PC-9 (cell line): ENCODE measurements around the gene ZNF300. TPM values are rescaled to one million over a fixed set of nuclear protein-coding genes. Genes with fewer than 3 reads are reported as not detected.

Source experiments
- Bru-seq: library from RNA; stranded (reverse); fragments of 400-500 nt; gene quantifications from one replicate; lab custom pipeline; 2021; lab: Mats Ljungman, UMichigan
- BruChase-seq, 2 experiments: library from RNA; stranded (reverse); fragments of 400-500 nt; gene quantifications; one replicate each; lab custom pipeline; 2021; lab: Mats Ljungman, UMichigan
- BruUV-seq: library from RNA; stranded (reverse); fragments of 400-500 nt; replicated peaks from 2 replicates; lab custom pipeline; 2021; lab: Mats Ljungman, UMichigan
- CTCF ChIA-PET: fragments of 300-600 bp; sonication (Branson Sonifier 250); formaldehyde crosslinking; loops from one replicate; lab custom pipeline; 2022; ENCODE audit warnings: antibody characterized with exemption; lab: Charles Lee
- POLR2A ChIA-PET: fragments of 300-600 bp; sonication (Branson Sonifier 250); formaldehyde crosslinking; loops from one replicate; lab custom pipeline; 2022; ENCODE audit warnings: antibody characterized with exemption; ENCODE audit not compliant: unreplicated experiment; lab: Charles Lee
- DNase-seq, 2 experiments: peaks; one replicate each; pipeline versions ENCODE4 v3.0.0 to v3.0.0-alpha.2; 2015 to 2022; ENCODE audit warnings: mixed read lengths in 1 of 2
- H2AFZ ChIP-seq: fragments of 200-600 bp; sonication (generic); 2 replicates; pipeline ENCODE4 v1.8.1; 2017; ENCODE audit warnings: antibody characterized with exemption
- H3F3A ChIP-seq: fragments of 200-600 bp; sonication (generic); 2 replicates; pipeline ENCODE4 v1.8.1; 2017; ENCODE audit warnings: antibody characterized with exemption, mild to moderate bottlenecking, low read depth; ENCODE audit not compliant: insufficient read depth
- H3K27ac ChIP-seq: fragments of 200-600 bp; sonication (generic); 2 replicates; pipeline ENCODE4 v1.6.1; 2016; ENCODE audit warnings: mixed run types
- H3K27me3 ChIP-seq: fragments of 200-600 bp; sonication (generic); 2 replicates; pipeline ENCODE4 v1.6.1; 2016; ENCODE audit warnings: low read depth, mixed run types; ENCODE audit not compliant: insufficient read depth
- H3K36me3 ChIP-seq: fragments of 200-600 bp; sonication (generic); 2 replicates; pipeline ENCODE4 v1.6.1; 2016; ENCODE audit warnings: low read depth, mixed run types
- H3K4me1 ChIP-seq: fragments of 200-600 bp; sonication (generic); replicated peaks from 2 replicates; pipeline ENCODE4 v1.6.1; 2016; ENCODE audit warnings: mixed run types; ENCODE audit not compliant: insufficient read depth
- H3K4me2 ChIP-seq: fragments of 200-600 bp; sonication (generic); 2 replicates; pipeline ENCODE4 v1.6.1; 2017; ENCODE audit warnings: mixed run types
- H3K4me3 ChIP-seq: fragments of 200-600 bp; sonication (generic); 2 replicates; pipeline ENCODE4 v1.6.1; 2016; ENCODE audit warnings: mixed run types
- H3K79me2 ChIP-seq: fragments of 200-600 bp; sonication (generic); 2 replicates; pipeline ENCODE4 v1.6.1; 2017; ENCODE audit warnings: low read depth, mixed run types
- H3K9me2 ChIP-seq: fragments of 200-600 bp; sonication (generic); 2 replicates; pipeline ENCODE4 v1.8.1; 2017; ENCODE audit warnings: mild to moderate bottlenecking; ENCODE audit not compliant: insufficient read depth
- H3K9me3 ChIP-seq: fragments of 200-600 bp; sonication (generic); 2 replicates; pipeline ENCODE4 v1.8.1; 2016; ENCODE audit warnings: low read depth; ENCODE audit not compliant: insufficient read depth
- H4K20me1 ChIP-seq: fragments of 200-600 bp; sonication (generic); 2 replicates; pipeline ENCODE4 v1.8.1; 2017; ENCODE audit not compliant: insufficient read depth
- CTCF ChIP-seq: fragments of 200-600 bp; sonication (generic); conservative IDR thresholded peaks from 2 replicates; pipeline ENCODE4 v1.6.1; 2017; ENCODE audit warnings: mixed run types, antibody characterized with exemption, mild to moderate bottlenecking, moderate library complexity
- EZH2 ChIP-seq: fragments of 200-600 bp; sonication (generic); IDR thresholded peaks from 2 replicates; pipeline ENCODE4 v1.8.0; 2017; ENCODE audit warnings: antibody characterized with exemption, low read depth
- intact Hi-C: fragments of 100-400 bp; cut with micrococcal nuclease; formaldehyde crosslinking; loops from one replicate; pipeline ENCODE4 v1.10.0; 2022; ENCODE audit not compliant: unreplicated experiment
- long read RNA-seq: library from polyadenylated mRNA; stranded (forward); transcript quantifications from one replicate; pipeline ENCODE4 v2.0.0, GENCODE V29; 2022
- total RNA-seq: library from RNA; stranded (reverse); gene quantifications from 2 replicates; pipeline ENCODE4 v1.2.3, GENCODE V29; 2021

ZNF300 gene
- total RNA-seq: 3.7 and 4.1 TPM in 2 replicates
- Bru-seq, nascent RNA: percentile 74 among the genes with signal in this experiment
- percentile 64 among the genes with signal in this experiment for BruChase-seq, experiment 1, labeled RNA remaining after a 2-hour chase
- BruChase-seq, experiment 2, labeled RNA remaining after a 6-hour chase: percentile 74 among the genes with signal in this experiment
- long read RNA-seq, full-length matches to known transcripts: 5 of 8 reads
- long read RNA-seq, partial matches to known transcripts: 1 of 8 reads
- long read RNA-seq, other reads (novel, unspliced or antisense): 2 of 8 reads

GRCh38 chr5:150904479-150905311 is at the start of gene ZNF300:
Gene ZNF300, minus strand, starts transcription at chr5:150904980. Its CDS starts 1,825 bp downstream, at chr5:150903155.
- H3K9me3 ChIP-seq: peaks cover 58% of the 10 kb centered on the region
- H3F3A ChIP-seq: no peaks in the 10 kb centered on the region
- H3K79me2 ChIP-seq: no peaks in the 10 kb centered on the region
- DNase-seq: peak; percentile 79 to 93
- peaks cover 36% of the 10 kb centered on the region for H3K36me3 ChIP-seq
- peak within 1 kb of the TSS; percentile 88 for H3K4me2 ChIP-seq
- BruUV-seq: no TSS peak
- H2AFZ ChIP-seq: peak within 1 kb of the TSS; percentile 98
- no peaks in the 10 kb centered on the region for H3K9me2 ChIP-seq
- intact Hi-C loops: loop anchor here (1.0 kb wide), 1 partner anchor 146 kb away; no protein-coding TSS in a partner anchor
- H4K20me1 ChIP-seq: no peaks in the 10 kb centered on the region
- POLR2A ChIA-PET: no interaction called here
- H3K4me3 ChIP-seq: peak within 1 kb of the TSS; percentile 78
- H3K27me3 ChIP-seq: no peaks in the 10 kb centered on the region
- 0 out of 2 replicates have a peak, but pooled peaks cover 6% of the 10 kb centered on the region for H3K4me1 ChIP-seq
- TF ChIP-seq EZH2 (no peak), CTCF (no peak)
- peak within 1 kb of the TSS; percentile 73 for H3K27ac ChIP-seq
- CTCF ChIA-PET: interaction anchor here (0.6 kb wide), 2 partner anchors 748 to 1262 kb away, joined by 3 to 4 read pairs; no protein-coding TSS in a partner anchor

GRCh38 chr5:150948539-150948938 is 43.8 kb upstream of the ZNF300 start:
- intact Hi-C loops: no loop called here
- ChIA-PET POLR2A (interaction anchor here (0.7 kb wide), 1 partner anchor 9 kb away, joined by 3 read pairs; no protein-coding TSS in a partner anchor), CTCF (no interaction called here)
- DNase-seq: no peak
- Histone ChIP-seq H3F3A (no peaks in the 10 kb centered on the region), H3K4me3 (no peak overlapping the region), H3K9me3 (peaks cover 64% of the 10 kb centered on the region), H3K27ac (no peak overlapping the region), H3K9me2 (no peaks in the 10 kb centered on the region), H3K79me2 (no peaks in the 10 kb centered on the region), H3K27me3 (no peaks in the 10 kb centered on the region), H3K4me1 (no peaks in the 10 kb centered on the region), H3K36me3 (no peaks in the 10 kb centered on the region), H4K20me1 (no peaks in the 10 kb centered on the region), H3K4me2 (no peak overlapping the region), H2AFZ (no peak overlapping the region)
- BruUV-seq: no TSS peak
- no peak for TF ChIP-seq CTCF
- no peak for TF ChIP-seq EZH2

- Histone ChIP-seq H3K4me1 (no peaks in the 10 kb centered on the region), H3K4me3 (peak overlapping the region; percentile 66), H3F3A (no peaks in the 10 kb centered on the region), H3K9me3 (peaks cover 51% of the 10 kb centered on the region), H3K4me2 (peak overlapping the region; percentile 74), H3K36me3 (no peaks in the 10 kb centered on the region), H3K9me2 (no peaks in the 10 kb centered on the region), H3K27ac (peak overlapping the region; percentile 64), H2AFZ (peak overlapping the region; percentile 90), H3K27me3 (no peaks in the 10 kb centered on the region), H4K20me1 (no peaks in the 10 kb centered on the region), H3K79me2 (no peaks in the 10 kb centered on the region)
- ChIA-PET POLR2A (no interaction called here), CTCF (no interaction called here)
- intact Hi-C loops: no loop called here
- BruUV-seq: no TSS peak
- peak in 1 of 2 experiments; percentile 72 for DNase-seq
- TF ChIP-seq CTCF: no peak
- TF ChIP-seq EZH2: no peak
These were observed 41.6 kb upstream of the ZNF300 start for GRCh38 chr5:150946351-150946905.
